HG02884 (cell line): ENCODE data around the gene FRG2.
"Not testable (repeated sequence)": the region's sequence is repeated elsewhere in the genome, so short reads cannot be mapped to it uniquely, and the experiment has no call there.

ENCODE experiments used
- ATAC-seq: cut with Tn5 transposase; IDR thresholded peaks from one replicate; pipeline ENCODE4 v1.9.1; 2021; ENCODE audit warnings: mild to moderate bottlenecking, moderate library complexity; ENCODE audit not compliant: unreplicated experiment

The FRG2 gene

GRCh38 chr4:190027156-190027555 lies at the start of gene FRG2:
Gene FRG2 (minus strand): TSS chr4:190027256. CDS start chr4:190027204, 52 bp downstream.
- not testable (repeated sequence) for ATAC-seq

- ATAC-seq, result not testable (repeated sequence)
Measured at GRCh38 chr4:190068351-190068750, 41.3 kb upstream of the FRG2 start.

- ATAC-seq, result not testable (repeated sequence)
Measured at GRCh38 chr4:190064805-190065204, 37.7 kb upstream of the FRG2 start.

DNA sequence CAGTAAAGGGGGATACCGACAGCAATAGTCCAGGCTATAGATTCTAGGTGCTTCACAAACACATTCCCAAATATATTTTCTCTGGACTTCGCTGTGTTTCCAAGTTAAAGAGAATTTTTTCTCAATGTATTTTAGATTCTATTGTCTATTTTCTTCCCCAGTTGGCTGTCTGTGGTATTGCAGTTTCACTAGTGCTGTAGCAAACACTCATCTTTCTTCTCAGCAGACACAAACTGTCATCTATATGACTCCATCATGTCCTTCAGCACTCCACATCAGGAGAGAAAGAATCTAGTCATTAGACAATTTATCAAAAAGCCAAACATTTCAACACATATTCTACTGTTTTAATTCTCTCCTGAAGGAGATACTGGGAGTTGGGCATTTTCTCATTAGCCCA lies 37.3 kb upstream of the FRG2 start, which contains the start of gene DBET:
Gene DBET, plus strand, starts transcription at position 161 of the 400 bp plus-strand sequence.
- ATAC-seq, result not testable (repeated sequence)

- not testable (repeated sequence) for ATAC-seq
Measured at GRCh38 chr4:190058997-190059396, 31.9 kb upstream of the FRG2 start.

DNA sequence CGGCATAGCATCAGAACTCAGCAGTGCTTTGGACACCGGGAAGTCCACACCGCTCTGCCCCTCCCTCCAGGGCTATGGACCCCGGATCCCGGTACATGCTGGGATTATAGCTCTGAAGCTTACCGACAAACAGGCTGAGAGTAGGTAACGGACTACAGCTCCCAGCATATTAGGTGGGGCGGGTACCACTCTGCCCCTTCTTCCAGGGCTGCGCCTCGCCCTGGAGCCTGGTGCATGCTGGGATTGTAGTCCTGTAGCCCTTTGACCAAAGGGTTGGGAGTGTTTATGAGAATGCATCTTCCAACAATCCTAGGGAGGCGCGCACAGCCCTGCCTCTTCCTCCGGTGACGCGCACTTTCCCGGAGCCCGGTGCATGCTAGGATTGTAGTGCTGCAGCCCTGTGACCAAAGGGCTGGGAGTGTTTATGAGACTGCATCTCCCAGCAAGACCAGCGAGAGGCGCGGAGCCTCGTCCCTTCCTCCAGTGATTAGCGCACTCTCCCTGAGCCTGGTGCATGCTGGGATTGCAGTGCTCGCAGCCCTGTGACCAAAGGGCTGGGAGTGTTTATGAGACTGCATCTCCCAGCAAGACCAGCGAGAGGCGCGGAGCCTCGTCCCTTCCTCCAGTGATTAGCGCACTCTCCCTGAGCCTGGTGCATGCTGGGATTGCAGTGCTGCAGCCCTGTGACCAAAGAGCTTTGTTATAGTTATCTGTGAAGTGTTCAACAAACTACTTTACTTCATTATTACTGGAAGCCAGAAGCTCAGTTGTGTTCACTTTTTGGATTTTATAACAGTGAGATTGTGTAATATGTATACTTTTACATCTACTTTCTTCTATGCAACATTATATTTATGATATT lies 22.6 kb upstream of the FRG2 start:
- not testable (repeated sequence) for ATAC-seq

GRCh38 chr4:190047627-190048026 lies 20.6 kb upstream of the FRG2 start:
- not testable (repeated sequence) for ATAC-seq

- ATAC-seq, result not testable (repeated sequence)
Measured at GRCh38 chr4:190040873-190041272, 13.8 kb upstream of the FRG2 start.

DNA sequence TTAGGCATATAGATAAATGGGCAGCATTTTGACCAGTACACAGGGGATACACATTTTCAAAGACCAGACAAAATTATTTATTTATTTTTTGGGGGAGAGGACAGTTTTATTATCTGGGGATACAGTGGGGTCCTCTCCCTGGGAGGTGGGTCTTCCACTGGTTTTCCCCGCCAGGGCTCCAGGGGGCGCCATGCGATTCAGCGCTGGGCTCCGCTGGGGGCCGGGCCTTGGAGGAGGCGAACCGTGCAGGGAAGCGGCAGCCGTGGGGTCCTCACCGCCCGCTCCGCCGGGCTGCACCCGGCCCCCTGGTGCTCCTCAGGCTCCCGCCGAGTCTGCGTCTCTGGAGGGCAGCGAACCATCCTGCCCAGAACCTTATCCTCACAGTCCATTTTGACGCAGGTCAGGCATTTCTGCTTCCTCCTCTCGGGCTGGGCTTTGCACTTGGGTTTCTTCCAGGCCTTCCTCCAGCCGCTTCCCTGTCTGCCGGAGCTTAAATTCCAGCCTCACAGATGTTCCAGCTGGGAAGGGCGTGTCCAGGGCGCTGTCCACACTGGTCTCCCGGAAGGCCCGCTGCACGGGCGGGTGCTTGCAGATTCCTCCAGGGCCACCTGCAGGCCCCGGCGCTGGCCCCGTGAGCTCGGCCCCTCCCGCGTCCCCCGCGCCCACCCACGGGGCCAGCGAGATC lies 10.8 kb upstream of the FRG2 start:
- ATAC-seq, result not testable (repeated sequence)

DNA sequence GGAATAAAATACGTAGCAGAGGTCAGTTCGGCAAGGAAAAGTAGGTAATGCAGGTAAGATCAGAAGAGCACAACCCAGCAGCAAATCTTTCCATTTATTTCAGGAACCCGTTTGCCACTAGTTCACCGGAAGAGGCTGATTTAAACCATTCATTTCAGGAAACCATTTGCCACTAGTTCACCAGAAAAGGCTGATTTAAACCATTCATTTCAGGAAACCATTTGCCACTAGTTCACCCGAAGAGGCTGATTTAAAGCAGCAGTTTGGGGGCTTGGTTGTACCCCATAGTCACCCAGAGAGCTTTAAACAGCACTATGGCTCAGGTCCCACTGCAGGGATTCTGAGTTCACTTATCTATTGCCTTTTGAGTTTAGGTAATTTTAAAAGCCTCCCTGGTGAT lies 4.2 kb upstream of the FRG2 start:
- not testable (repeated sequence) for ATAC-seq

GRCh38 chr4:190022614-190023281 lies 4.3 kb downstream of the FRG2 start:
- not testable (repeated sequence) for ATAC-seq

GRCh38 chr4:190021973-190022372 lies 5.1 kb downstream of the FRG2 start:
- ATAC-seq, result not testable (repeated sequence)

- no peak for ATAC-seq
Measured at GRCh38 chr4:190020790-190021717, 6.0 kb downstream of the FRG2 start.

GRCh38 chr4:190019859-190020463 lies 7.1 kb downstream of the FRG2 start:
- not testable (repeated sequence) for ATAC-seq

DNA sequence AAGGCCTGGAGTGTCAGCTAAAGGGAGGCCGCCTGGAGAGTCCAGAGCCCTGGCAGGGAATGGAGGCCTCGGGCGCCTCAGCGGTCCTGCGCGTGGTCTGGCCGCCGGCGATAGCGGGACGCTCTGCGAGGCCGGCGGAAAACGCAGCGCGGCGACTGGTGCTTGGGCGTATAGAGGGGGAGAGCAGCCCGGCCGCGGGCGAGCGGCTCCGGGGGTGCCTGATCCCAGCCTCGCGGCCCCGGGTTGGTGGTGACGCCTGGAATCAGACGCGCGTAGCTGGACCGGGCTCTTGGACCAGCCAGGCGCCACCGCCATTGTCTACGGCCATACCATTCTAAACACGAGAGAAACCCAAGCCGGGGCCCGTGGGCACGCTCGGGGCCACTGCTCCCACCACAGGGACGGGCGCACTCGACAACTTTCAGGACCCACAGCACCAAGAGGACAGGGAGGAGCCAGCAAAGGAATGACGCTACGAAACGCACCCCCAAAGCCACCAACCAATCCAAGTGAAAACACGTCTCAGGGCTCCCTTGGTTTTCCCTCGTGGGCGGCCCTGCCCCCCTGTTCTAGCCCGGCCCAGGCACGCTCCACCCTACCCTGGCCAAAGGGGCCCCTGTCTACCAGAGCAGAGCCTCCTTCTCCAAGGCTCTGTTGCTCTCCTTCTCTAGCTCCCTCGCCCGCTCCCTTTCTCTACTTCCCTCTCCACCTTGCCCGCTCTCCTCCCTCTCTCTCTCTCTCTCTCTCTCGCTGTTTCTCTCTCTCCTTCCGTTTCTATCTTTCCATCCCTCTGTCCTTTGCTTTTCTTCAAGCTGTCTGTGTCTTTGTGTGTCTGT lies 7.8 kb downstream of the FRG2 start:
- ATAC-seq, result no peak

GRCh38 chr4:190018201-190018920 lies 8.7 kb downstream of the FRG2 start:
- no peak for ATAC-seq

DNA sequence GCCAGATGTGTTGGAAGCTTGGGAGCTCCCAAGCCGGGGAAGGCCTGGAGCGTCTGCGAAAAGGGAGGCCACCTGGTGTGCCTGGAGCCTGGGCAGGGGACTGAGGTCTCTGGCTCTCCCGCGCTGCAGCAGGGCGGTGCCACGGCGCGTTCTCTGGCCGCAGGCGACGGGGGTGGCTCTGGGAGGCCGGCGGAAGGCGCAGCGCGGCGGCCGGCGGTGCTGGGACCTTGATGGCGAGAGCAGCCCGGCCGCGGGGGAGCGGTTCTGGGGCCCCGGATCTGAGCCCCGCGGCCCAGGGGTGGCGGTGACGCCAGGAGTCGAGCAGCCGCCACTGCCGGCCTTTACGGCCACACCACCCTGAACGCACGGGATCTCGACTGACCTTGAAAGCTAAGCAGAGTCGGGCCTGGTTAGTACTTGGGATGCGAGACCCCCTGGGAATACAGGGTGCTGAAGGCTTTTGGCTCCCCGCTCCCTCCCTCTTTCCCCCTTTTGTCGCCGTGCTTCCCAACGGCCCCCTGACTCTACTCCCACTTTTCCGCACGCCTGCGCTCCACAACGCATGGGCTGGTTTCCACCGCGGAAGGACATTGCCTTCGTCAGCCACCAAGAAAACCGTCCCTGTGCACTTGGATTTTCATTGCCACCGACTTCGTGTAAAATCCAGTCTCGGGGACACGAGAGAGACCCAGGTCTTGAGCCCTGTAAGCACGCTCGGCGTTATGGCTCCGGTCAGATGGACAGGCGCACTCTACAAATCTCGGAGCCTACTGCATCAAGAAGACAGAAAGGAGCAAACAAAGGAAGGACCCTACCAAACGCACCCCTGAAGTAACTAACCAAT lies 9.5 kb downstream of the FRG2 start:
- ATAC-seq, result no peak
